Tibial nerve (tissue), 4 donors: Measurements from ENCODE around the gene RILPL1. TPM values are rescaled to one million over a fixed set of nuclear protein-coding genes. Genes with fewer than 3 reads are reported as not detected.
A peak's percentile ranks its signal among the peaks of the same experiment; 100 is the strongest.
"Not testable (repeated sequence)": the region's sequence is repeated elsewhere in the genome, so short reads cannot be mapped to it uniquely, and the experiment has no call there.

Experiments used
- DNase-seq, 2 donors: peaks; one replicate each; pipeline ENCODE4 v3.0.0-alpha.2; 2019; ENCODE audit warnings: low spot score in 2 of 2
- H3K27ac ChIP-seq, 4 donors: fragments of 200-600 bp; sonication (generic) in 3 of 4; one replicate each; pipeline ENCODE4 v1.5.1; 2017 to 2019; ENCODE audit warnings: mild to moderate bottlenecking in 1 of 4
- H3K27me3 ChIP-seq, 2 donors: fragments of 200-600 bp; sonication (generic) in 1 of 2; one replicate each; pipeline versions ENCODE4 v1.5.1 to v1.6.0; 2017 to 2019
- H3K36me3 ChIP-seq, 3 donors: fragments of 200-600 bp; sonication (generic); one replicate each; pipeline ENCODE4 v1.5.1; 2018 to 2019
- H3K4me1 ChIP-seq, 4 donors: fragments of 200-600 bp; sonication (generic) in 3 of 4; one replicate each; pipeline ENCODE4 v1.5.1; 2017 to 2019
- H3K4me3 ChIP-seq, 4 donors: fragments of 200-600 bp; sonication (generic) in 3 of 4; one replicate each; pipeline ENCODE4 v1.5.1; 2017 to 2019; ENCODE audit warnings: mild to moderate bottlenecking in 1 of 4, moderate library complexity in 1 of 4
- H3K9me3 ChIP-seq, 4 donors: fragments of 200-600 bp; sonication (generic) in 3 of 4; one replicate each; pipeline ENCODE4 v1.5.1; 2017 to 2019
- EP300 ChIP-seq, 2 donors: sonication (generic); formaldehyde crosslinking; IDR thresholded peaks; one replicate each; pipeline ENCODE4 v1.6.1; 2017; ENCODE audit warnings: antibody characterized with exemption in 2 of 2, mild to moderate bottlenecking in 1 of 2
- POLR2A ChIP-seq, 2 donors: fragments of 450-650 bp; IDR thresholded peaks; one replicate each; pipeline ENCODE4 v1.6.1; 2017; ENCODE audit warnings: antibody characterized with exemption in 2 of 2, mild to moderate bottlenecking in 2 of 2, moderate library complexity in 2 of 2
- WGBS, 2 donors: methylation state at CpG; one replicate each; pipeline ENCODE4 v1.1.5; 2018; 5-methylcytosine and 5-hydroxymethylcytosine counted together
- total RNA-seq, 4 donors: library from RNA; depleted of rRNA; stranded (reverse); fragments of >200 nt; gene quantifications; one replicate each; pipeline ENCODE4 v1.1.0, GENCODE V29; 2016
- TF ChIP-seq, protein P1 (sequence below), 5 experiments: fragments of 200-600 bp in 3 of 5; fragments of 450-650 bp in 2 of 5; sonication (generic) in 3 of 5; IDR thresholded peaks; one replicate each; pipeline ENCODE4 v1.5.1; 2016 to 2019; ENCODE audit warnings: antibody characterized with exemption in 5 of 5, mild to moderate bottlenecking in 3 of 5, moderate library complexity in 2 of 5

RILPL1 gene
- total RNA-seq, 4 donors from 2014 or later, result 11.8 to 24.3 (median 16.0) TPM

DNA sequence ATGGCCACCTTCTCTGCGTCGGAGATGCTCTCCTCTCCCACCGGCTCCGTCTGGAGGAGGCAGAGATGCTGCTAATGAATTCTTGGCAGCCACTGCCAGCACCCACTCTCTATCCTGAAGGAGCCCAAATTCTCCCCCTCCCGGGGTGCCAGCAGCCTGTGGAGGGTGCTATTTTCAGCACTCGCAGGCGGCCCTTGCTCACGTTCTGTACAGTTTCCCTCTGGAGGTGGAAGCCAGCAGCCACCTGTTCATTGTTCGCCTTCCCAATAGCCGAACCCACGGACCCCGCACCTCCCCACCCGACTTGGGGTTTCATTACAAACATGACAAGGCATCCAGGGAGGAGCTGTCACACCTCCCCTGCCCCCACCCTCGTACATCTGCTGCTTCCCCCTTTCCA is 47.8 kb downstream of the RILPL1 start:
- H3K4me1 ChIP-seq, result peaks cover 0 to 4% (median 0%) of the 10 kb centered on the region in 4 donors
- H3K36me3 ChIP-seq, result peaks cover 0 to 42% (median 0%) of the 10 kb centered on the region in 3 donors
- WGBS, 2 donors, result 82 to 84% methylated on average over 14 of the region's 14 CpGs
- H3K4me3 ChIP-seq, result no peak overlapping the region
- no peaks in the 10 kb centered on the region for H3K9me3 ChIP-seq
- no peaks in the 10 kb centered on the region for H3K27me3 ChIP-seq
- no peak for DNase-seq
- no peak overlapping the region for H3K27ac ChIP-seq
- TF ChIP-seq, protein P1, sequence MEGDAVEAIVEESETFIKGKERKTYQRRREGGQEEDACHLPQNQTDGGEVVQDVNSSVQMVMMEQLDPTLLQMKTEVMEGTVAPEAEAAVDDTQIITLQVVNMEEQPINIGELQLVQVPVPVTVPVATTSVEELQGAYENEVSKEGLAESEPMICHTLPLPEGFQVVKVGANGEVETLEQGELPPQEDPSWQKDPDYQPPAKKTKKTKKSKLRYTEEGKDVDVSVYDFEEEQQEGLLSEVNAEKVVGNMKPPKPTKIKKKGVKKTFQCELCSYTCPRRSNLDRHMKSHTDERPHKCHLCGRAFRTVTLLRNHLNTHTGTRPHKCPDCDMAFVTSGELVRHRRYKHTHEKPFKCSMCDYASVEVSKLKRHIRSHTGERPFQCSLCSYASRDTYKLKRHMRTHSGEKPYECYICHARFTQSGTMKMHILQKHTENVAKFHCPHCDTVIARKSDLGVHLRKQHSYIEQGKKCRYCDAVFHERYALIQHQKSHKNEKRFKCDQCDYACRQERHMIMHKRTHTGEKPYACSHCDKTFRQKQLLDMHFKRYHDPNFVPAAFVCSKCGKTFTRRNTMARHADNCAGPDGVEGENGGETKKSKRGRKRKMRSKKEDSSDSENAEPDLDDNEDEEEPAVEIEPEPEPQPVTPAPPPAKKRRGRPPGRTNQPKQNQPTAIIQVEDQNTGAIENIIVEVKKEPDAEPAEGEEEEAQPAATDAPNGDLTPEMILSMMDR (IDR thresholded peaks at IDR 0.05), result no peak
- TF ChIP-seq POLR2A (IDR thresholded peaks at IDR 0.05) (no peak), EP300 (IDR thresholded peaks at IDR 0.05) (no peak)

DNA sequence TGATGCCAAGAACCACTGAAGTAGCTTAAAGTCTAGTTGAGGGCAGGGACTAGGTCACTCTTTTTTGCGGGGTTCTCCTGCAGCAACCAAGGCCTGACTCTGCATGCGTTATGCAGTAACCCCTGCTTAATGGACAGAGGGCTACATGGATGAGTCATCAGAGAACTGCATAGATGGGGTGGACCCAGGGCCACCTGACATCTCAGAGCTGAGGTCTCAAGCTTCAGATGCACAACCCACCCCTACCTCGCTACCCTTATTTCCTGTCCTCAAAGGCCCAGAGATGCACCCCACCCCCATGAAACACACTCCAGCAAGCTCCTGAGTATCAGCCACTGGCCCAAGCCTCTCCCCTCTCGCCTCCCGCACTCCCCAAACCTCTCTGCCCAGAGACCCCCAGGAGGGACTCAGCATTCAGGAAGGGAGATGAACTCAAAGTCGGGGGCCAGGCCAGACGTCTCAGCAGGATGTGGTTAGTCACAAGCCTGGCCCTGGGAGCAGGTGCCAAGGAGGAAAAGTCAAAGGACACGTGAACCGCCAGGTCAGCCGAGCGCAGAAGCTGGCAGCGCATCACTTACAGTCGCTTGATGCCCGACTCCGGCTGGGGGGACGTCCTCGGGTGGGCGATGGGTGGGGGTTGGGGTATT is 49.8 kb downstream of the RILPL1 start:
- TF ChIP-seq EP300 (IDR thresholded peaks at IDR 0.05) (no peak), POLR2A (IDR thresholded peaks at IDR 0.05) (no peak)
- TF ChIP-seq, protein P1 (IDR thresholded peaks at IDR 0.05), result no peak
- 74 to 83% methylated on average over 18 of the region's 18 CpGs for WGBS, 2 donors
- H3K4me1 ChIP-seq, result peaks cover 0 to 23% (median 0%) of the 10 kb centered on the region in 4 donors

DNA sequence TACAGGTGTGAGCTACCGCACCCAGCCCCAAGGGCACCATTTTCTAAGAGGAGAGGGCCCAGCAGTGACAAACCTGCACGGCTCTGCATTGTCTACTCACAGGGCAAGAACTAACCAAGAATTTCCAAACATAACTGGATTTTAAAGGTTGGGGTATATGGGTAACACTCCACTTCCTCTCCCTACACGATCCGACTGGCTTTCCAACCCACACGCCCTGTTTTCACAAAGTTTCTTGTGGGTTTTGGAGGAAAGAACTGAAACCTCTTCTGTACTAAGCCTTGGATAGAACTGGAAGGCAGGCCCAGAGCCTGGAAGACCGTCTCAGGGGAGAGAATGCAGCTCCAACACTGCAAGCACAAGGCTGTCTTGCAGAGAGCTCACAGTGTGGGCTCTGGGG is 50.6 kb downstream of the RILPL1 start:
- Histone ChIP-seq H3K36me3 (peaks cover 0 to 29% (median 0%) of the 10 kb centered on the region in 3 donors), H3K9me3 (no peaks in the 10 kb centered on the region), H3K4me1 (peaks cover 0 to 27% (median 2%) of the 10 kb centered on the region in 4 donors), H3K27ac (no peak overlapping the region), H3K27me3 (no peaks in the 10 kb centered on the region), H3K4me3 (no peak overlapping the region)
- 69 to 73% methylated on average over 6 of the region's 6 CpGs for WGBS, 2 donors
- DNase-seq, result no peak
- TF ChIP-seq, protein P1 (IDR thresholded peaks at IDR 0.05), result no peak
- no peak for TF ChIP-seq POLR2A (IDR thresholded peaks at IDR 0.05)
- no peak for TF ChIP-seq EP300 (IDR thresholded peaks at IDR 0.05)

More for the DNA sequence above, 49.8 kb downstream of the RILPL1 start:
- no peak overlapping the region for H3K4me3 ChIP-seq
- no peaks in the 10 kb centered on the region for H3K9me3 ChIP-seq
- H3K27me3 ChIP-seq, result no peaks in the 10 kb centered on the region
- H3K36me3 ChIP-seq, result peaks cover 0 to 37% (median 0%) of the 10 kb centered on the region in 3 donors
- no peak overlapping the region for H3K27ac ChIP-seq
- DNase-seq, result no peak

DNA sequence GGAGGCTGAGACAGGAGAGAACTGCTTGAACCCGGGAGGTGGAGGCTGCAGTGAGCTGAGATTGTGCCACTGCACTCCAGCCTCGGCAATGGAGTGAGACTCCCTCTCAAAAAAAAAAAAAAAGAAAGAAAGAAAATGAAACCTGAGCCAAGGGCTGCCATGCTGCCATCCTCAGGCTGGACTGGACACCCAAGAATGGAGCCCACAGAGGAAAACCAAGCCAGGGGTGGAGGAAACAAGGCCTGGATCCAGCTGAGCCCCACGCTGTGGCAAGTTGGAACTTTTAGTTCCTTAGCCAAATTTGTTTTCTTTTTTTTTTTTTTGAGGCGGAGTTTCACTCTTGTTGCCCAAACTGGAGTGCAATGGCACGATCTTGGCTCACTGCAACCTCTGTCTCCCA is 52.3 kb downstream of the RILPL1 start:
- WGBS, 2 donors, result 85 to 88% methylated on average over 5 of the region's 5 CpGs
- Histone ChIP-seq H3K27ac (peak overlapping the region in 2 of 4 donors; percentile 91 to 94), H3K4me1 (peaks cover 0 to 27% (median 2%) of the 10 kb centered on the region in 4 donors), H3K36me3 (peaks cover 0 to 34% (median 0%) of the 10 kb centered on the region in 3 donors)
- not testable (repeated sequence) for H3K9me3 ChIP-seq, DNase-seq, H3K4me3 ChIP-seq, H3K27me3 ChIP-seq

DNA sequence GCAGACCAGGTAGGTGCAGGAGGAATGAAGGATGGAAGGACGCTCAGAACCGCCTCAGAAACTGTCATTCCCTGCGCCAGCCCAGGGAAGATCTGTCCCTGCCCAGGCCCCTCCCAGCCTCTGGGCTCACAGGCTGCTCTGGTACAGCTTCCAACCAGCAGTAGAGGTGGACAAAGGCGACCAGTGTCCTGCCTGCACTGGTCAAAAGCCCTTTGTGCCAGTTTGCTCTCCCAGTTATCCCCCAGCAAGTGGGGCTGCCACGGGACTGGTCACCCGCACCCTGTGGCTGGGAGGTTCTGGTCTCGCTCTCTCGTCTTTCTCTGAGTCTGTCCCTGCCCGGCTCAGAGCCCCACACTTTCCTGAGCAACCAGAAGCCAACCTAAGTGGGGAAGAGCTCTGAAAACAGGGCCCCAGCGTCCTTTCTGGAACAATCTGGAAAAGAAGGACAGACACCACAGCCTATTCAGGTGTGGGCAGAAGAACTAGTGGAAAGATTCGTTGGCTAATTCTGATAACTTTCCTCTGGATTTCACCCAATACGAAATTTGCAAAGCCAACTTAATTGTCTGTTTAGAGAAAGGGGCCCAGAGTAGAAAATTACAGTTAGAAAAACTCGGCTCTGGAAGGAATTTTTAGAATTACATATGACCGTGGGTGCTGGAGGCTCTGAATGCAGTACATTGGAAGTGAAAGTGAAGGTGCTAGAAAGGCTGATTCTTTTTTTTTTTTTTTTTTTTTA is 53.9 kb downstream of the RILPL1 start:
- peak overlapping the region in 2 of 4 donors; percentile 4 to 14 for H3K4me3 ChIP-seq
- H3K27ac ChIP-seq, result peak overlapping the region; percentile 64 to 94 (median 88)
- no peak for DNase-seq
- peaks cover 0 to 27% (median 2%) of the 10 kb centered on the region in 4 donors for H3K4me1 ChIP-seq
- no peaks in the 10 kb centered on the region for H3K9me3 ChIP-seq
- WGBS, 2 donors, result 48 to 56% methylated on average over 14 of the region's 14 CpGs
- TF ChIP-seq POLR2A (IDR thresholded peaks at IDR 0.05), result peak; percentile 27 to 42
- TF ChIP-seq, protein P1 (IDR thresholded peaks at IDR 0.05), result no peak
- peak in 1 of 2 donors; percentile 78 for TF ChIP-seq EP300 (IDR thresholded peaks at IDR 0.05)
- peaks cover 0 to 33% (median 0%) of the 10 kb centered on the region in 3 donors for H3K36me3 ChIP-seq
- no peaks in the 10 kb centered on the region for H3K27me3 ChIP-seq
